Small intestine (tissue), 7 donors: ENCODE data around the gene OXT. TPM values are rescaled to one million over a fixed set of nuclear protein-coding genes. Genes with fewer than 3 reads are reported as not detected.

Experiments
- DNase-seq, 2 donors: peaks; one replicate each; pipeline versions ENCODE4 v3.0.0 to v3.0.0-alpha.2; 2013
- FAIRE-seq: peaks from 2 replicates; lab custom pipeline; 2012; peaks lifted over from hg19 to GRCh38; lab: Jason Lieb, UNC
- H3K27ac ChIP-seq, 3 donors: one replicate each; pipeline ENCODE4 v1.5.1; 2013; ENCODE audit warnings: low read length in 2 of 3, mild to moderate bottlenecking in 2 of 3, control low read depth in 1 of 3, inconsistent platforms in 1 of 3, low read depth in 1 of 3, moderate library complexity in 1 of 3
- H3K27me3 ChIP-seq, 3 donors: one replicate each; pipeline ENCODE4 v1.6.1; 2013; ENCODE audit warnings: low read length in 3 of 3, inconsistent platforms in 1 of 3; ENCODE audit not compliant: control insufficient read depth in 3 of 3, insufficient read depth in 3 of 3
- H3K36me3 ChIP-seq, 3 donors: one replicate each; pipeline ENCODE4 v1.6.1; 2013; ENCODE audit warnings: low read length in 3 of 3, inconsistent platforms in 1 of 3, low read depth in 1 of 3, mild to moderate bottlenecking in 1 of 3, moderate library complexity in 1 of 3; ENCODE audit not compliant: control insufficient read depth in 3 of 3, insufficient read depth in 2 of 3
- H3K4me1 ChIP-seq, 3 donors: one replicate each; pipeline ENCODE4 v1.6.1; 2013; ENCODE audit warnings: low read length in 2 of 3, inconsistent platforms in 1 of 3, low read depth in 1 of 3, mild to moderate bottlenecking in 1 of 3, moderate library complexity in 1 of 3; ENCODE audit not compliant: control insufficient read depth in 3 of 3, insufficient read depth in 2 of 3
- H3K4me3 ChIP-seq, 3 donors: one replicate each; pipeline ENCODE4 v1.5.1; 2013; ENCODE audit warnings: low read length in 3 of 3, control low read depth in 1 of 3, inconsistent platforms in 1 of 3, low read depth in 1 of 3, mild to moderate bottlenecking in 1 of 3, moderate library complexity in 1 of 3
- H3K9me3 ChIP-seq, 2 donors: one replicate each; pipeline ENCODE4 v1.6.1; 2013; ENCODE audit warnings: low read depth in 1 of 2, low read length in 1 of 2; ENCODE audit not compliant: control insufficient read depth in 2 of 2, insufficient read depth in 1 of 2
- WGBS, 3 donors: extraction: QIAGEN DNeasy Blood & Tissue Kit; methylation state at CpG; one replicate each; pipeline ENCODE4 v1.1.7; 2013; 5-methylcytosine and 5-hydroxymethylcytosine counted together
- polyA plus RNA-seq, 4 donors: library from polyadenylated mRNA; stranded (reverse) in 3 of 4; unstranded in 1 of 4; fragments of 200-250 nt in 3 of 4; fragments of 120-200 nt in 1 of 4; gene quantifications; one replicate each; pipeline versions ENCODE4 v1.2.1 to v1.2.3, GENCODE V29; 2013
- donor health status: healthy with polysubstance abuse.
- donor health status: control.
- donor health status: control.
- donor health status: Bipolar disorder and iron deficiency.
- donor health status: healthy.

Gene OXT
- polyA plus RNA-seq, 4 donors, result 2.7 to 45.8 (median 20.9) TPM

DNA sequence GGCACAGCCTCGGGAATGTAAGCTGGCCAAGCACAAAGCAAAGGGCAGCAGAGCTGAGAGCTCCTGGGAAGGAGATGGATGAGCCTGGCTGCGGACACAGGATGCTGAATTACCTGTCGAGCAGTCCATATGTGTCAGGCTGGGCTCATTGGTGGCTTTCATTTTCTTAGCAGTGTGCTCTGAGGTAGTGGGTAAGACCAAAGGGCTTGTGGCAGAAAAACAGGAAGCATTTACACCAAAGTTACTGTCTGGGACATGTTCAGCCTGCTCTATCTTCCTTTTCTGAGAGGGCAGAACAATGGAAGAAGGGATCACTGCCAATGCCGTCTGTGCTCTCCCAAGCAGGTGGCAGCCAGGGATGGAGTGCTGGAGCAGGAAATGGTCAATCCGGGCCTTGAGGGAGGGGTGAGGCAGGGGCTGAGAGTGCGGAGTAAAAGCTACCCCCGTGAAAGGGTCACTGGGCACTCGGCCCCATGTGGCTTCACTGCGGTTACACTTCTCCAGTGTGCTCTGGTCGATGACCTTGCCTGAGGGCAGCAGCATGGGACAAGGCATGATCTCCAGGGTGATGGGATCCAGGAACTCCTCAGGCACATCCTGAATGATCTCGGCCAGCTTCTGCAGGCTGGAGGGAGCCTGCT is 50.0 kb downstream of the OXT start:
- WGBS, 3 donors, result 72 to 83% (median 77%) methylated on average over 11 of the region's 11 CpGs
- DNase-seq (no peak), FAIRE-seq (no peak)
- Histone ChIP-seq H3K36me3 (peaks cover 0 to 45% (median 6%) of the 10 kb centered on the region in 3 donors), H3K27me3 (no peaks in the 10 kb centered on the region), H3K27ac (peak overlapping the region in 1 of 3 donors; percentile 18), H3K4me3 (no peak overlapping the region), H3K4me1 (no peaks in the 10 kb centered on the region), H3K9me3 (peaks cover 0 to 26% of the 10 kb centered on the region in 2 donors)

Other genes with a start within 250 kb of the OXT start
- 10 to 100 TPM; 19.9 to 63.3 (median 37.2) TPM for gene PCED1A, start 231.0 kb upstream of the OXT start, polyA plus RNA-seq
- gene VPS16, start 230.9 kb upstream of the OXT start, polyA plus RNA-seq, result 10 to 100 TPM; 29.3 to 94.6 (median 51.6) TPM
- gene PTPRA, start 198.1 kb upstream of the OXT start, polyA plus RNA-seq, result 10 to 100 TPM in 2 of 4 donors, 1 to 10 TPM in 2; 7.4 to 48.1 (median 18.2) TPM
- under 1 TPM in 2 of 4 donors, not detected in 2; 0.15 to 0.83 TPM for gene GNRH2, start 28.0 kb upstream of the OXT start, polyA plus RNA-seq
- gene MRPS26, start 25.6 kb upstream of the OXT start, polyA plus RNA-seq, result 10 to 100 TPM; 58.4 to 77.5 (median 66.9) TPM
- 1 to 10 TPM in 1 of 4 donors, under 1 TPM in 1, not detected in 2; 0.40 to 2.7 TPM for gene AVP, start 13.1 kb downstream of the OXT start, polyA plus RNA-seq
- 10 to 100 TPM; 11.3 to 16.1 (median 13.1) TPM for gene FASTKD5, start 88.2 kb downstream of the OXT start, polyA plus RNA-seq
- gene UBOX5, start 88.2 kb downstream of the OXT start, polyA plus RNA-seq, result 1 to 10 TPM; 4.0 to 5.9 (median 4.4) TPM
- 10 to 100 TPM in 2 of 4 donors, 1 to 10 TPM in 2; 7.3 to 19.9 (median 13.1) TPM for gene LZTS3, start 101.9 kb downstream of the OXT start, polyA plus RNA-seq
- gene DDRGK1, start 133.1 kb downstream of the OXT start, polyA plus RNA-seq, result 10 to 100 TPM; 37.1 to 96.9 (median 69.9) TPM
- 10 to 100 TPM; 60.3 to 97.0 (median 69.7) TPM for gene ITPA, start 137.9 kb downstream of the OXT start, polyA plus RNA-seq
- under 1 TPM; 0.24 to 0.57 (median 0.36) TPM for gene SLC4A11, start 167.6 kb downstream of the OXT start, polyA plus RNA-seq